HG03439 (cell line): Measurements from ENCODE around the gene TNS1.

Source experiments
- ATAC-seq: cut with Tn5 transposase; IDR thresholded peaks from one replicate; pipeline ENCODE4 v1.9.1; 2021; ENCODE audit warnings: mild to moderate bottlenecking, moderate library complexity; ENCODE audit not compliant: unreplicated experiment

The TNS1 gene

GRCh38 chr2:217803653-217803960 is 199.2 kb downstream of the TNS1 start:
- ATAC-seq, result no peak

GRCh38 chr2:217802876-217803652 is 199.7 kb downstream of the TNS1 start:
- no peak for ATAC-seq

GRCh38 chr2:217802266-217802665 is 200.5 kb downstream of the TNS1 start:
- no peak for ATAC-seq

- ATAC-seq, result no peak
These were observed 201.1 kb downstream of the TNS1 start for GRCh38 chr2:217801711-217802110.

GRCh38 chr2:217801115-217801531 is 201.7 kb downstream of the TNS1 start:
- no peak for ATAC-seq

- ATAC-seq, result no peak
These were observed 202.2 kb downstream of the TNS1 start for GRCh38 chr2:217800433-217801114.

GRCh38 chr2:217799563-217800432 is 203.0 kb downstream of the TNS1 start:
- ATAC-seq, result no peak

GRCh38 chr2:217798743-217799562 is 203.8 kb downstream of the TNS1 start:
- no peak for ATAC-seq

GRCh38 chr2:217798191-217798590 is 204.6 kb downstream of the TNS1 start:
- ATAC-seq, result no peak

- no peak for ATAC-seq
These were observed 205.1 kb downstream of the TNS1 start for GRCh38 chr2:217797661-217798069.

GRCh38 chr2:217797165-217797564 is 205.6 kb downstream of the TNS1 start:
- ATAC-seq, result no peak

- ATAC-seq, result no peak
These were observed 206.9 kb downstream of the TNS1 start for GRCh38 chr2:217795706-217796465.

- no peak for ATAC-seq
These were observed 207.7 kb downstream of the TNS1 start for GRCh38 chr2:217795067-217795466.

- no peak for ATAC-seq
These were observed 208.4 kb downstream of the TNS1 start for GRCh38 chr2:217794133-217794986.

GRCh38 chr2:217793566-217794132 is 209.1 kb downstream of the TNS1 start:
- no peak for ATAC-seq

- no peak for ATAC-seq
These were observed 209.9 kb downstream of the TNS1 start for GRCh38 chr2:217792626-217793527.

- ATAC-seq, result no peak
These were observed 211.2 kb downstream of the TNS1 start for GRCh38 chr2:217791551-217791950.
